ENCODE data around the gene MYBPC2. TPM values are rescaled to one million over a fixed set of nuclear protein-coding genes. Genes with fewer than 3 reads are reported as not detected.
A peak's percentile ranks its signal among the peaks of the same experiment; 100 is the strongest.

Gene MYBPC2
- total RNA-seq, 6 experiments from 2014 or later = 0.12 to 0.56 (median 0.30) TPM; not detected in 3

DNA sequence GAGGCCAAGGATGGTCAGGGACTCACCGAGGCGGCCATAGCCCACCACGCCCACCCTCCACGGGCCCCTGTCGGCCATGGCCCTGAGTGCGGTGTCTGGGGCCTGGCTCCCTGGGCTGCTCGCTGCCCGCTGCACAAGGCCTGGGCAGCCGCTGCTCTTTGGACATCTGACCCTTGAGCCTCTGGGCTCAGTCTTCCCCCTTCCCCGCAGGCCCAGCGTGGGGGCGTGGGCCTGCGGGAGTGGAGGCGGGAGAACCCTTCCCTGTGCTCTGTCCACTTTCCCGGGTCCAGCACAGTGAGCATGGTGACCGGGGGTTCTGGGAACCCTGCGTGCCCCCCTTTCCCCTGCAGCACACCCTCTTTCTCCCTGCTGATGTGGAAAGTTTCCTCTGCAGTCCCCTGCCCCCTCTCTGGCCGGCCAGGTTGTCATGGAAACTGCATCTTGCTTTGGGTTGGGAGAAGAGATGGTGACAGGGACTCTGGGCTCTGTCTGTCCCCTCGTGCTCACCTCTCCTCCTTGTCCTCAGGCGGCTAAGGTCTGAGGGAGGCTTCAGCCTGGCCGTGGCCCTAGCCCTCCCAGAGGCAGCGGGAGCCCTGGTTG, 81.2 kb downstream of the MYBPC2 start, which contains the start of gene ASPDH:
ASPDH (minus strand) TSS at position 168 of the 600 bp plus-strand sequence; CDS start at position 78, 90 bp downstream.
- intact Hi-C loops (cut with DNase I) = no loop called here
- peak; percentile 55 to 70 (median 62) for ATAC-seq
- TF ChIP-seq, protein P1, sequence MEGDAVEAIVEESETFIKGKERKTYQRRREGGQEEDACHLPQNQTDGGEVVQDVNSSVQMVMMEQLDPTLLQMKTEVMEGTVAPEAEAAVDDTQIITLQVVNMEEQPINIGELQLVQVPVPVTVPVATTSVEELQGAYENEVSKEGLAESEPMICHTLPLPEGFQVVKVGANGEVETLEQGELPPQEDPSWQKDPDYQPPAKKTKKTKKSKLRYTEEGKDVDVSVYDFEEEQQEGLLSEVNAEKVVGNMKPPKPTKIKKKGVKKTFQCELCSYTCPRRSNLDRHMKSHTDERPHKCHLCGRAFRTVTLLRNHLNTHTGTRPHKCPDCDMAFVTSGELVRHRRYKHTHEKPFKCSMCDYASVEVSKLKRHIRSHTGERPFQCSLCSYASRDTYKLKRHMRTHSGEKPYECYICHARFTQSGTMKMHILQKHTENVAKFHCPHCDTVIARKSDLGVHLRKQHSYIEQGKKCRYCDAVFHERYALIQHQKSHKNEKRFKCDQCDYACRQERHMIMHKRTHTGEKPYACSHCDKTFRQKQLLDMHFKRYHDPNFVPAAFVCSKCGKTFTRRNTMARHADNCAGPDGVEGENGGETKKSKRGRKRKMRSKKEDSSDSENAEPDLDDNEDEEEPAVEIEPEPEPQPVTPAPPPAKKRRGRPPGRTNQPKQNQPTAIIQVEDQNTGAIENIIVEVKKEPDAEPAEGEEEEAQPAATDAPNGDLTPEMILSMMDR (IDR thresholded peaks at IDR 0.05) = no peak
- peak; percentile 75 for TF ChIP-seq POLR2A (IDR thresholded peaks at IDR 0.05)
- 32% methylated on average over 9 of the region's 22 CpGs for WGBS (ENCODE audit: insufficient coverage, low coverage, low lambda C conversion rate, missing lambda C conversion rate)
- DNase-seq = peak in 2 of 3 donors; percentile 78 to 81
- Histone ChIP-seq H3K27ac (peak within 1 kb of the TSS; percentile 63 to 85 (median 72)), H3K9me3 (no peaks in the 10 kb centered on the region), H3K36me3 (no peaks in the 10 kb centered on the region), H3K4me1 (peaks cover 0 to 17% (median 4%) of the 10 kb centered on the region in 4 donors), H3K27me3 (no peaks in the 10 kb centered on the region), H3K4me3 (peak within 1 kb of the TSS; percentile 32 to 59 (median 57))

- H3K36me3 ChIP-seq = no peaks in the 10 kb centered on the region
- no peaks in the 10 kb centered on the region for H3K27me3 ChIP-seq
- DNase-seq (peak in 1 of 3 donors; percentile 50), ATAC-seq (no peak)
- H3K4me1 ChIP-seq = peaks cover 0 to 17% (median 4%) of the 10 kb centered on the region in 4 donors
- TF ChIP-seq, protein P1 (IDR thresholded peaks at IDR 0.05) = no peak
- TF ChIP-seq POLR2A (IDR thresholded peaks at IDR 0.05) = no peak
- H3K9me3 ChIP-seq = no peaks in the 10 kb centered on the region
- no peak overlapping the region for H3K27ac ChIP-seq
- H3K4me3 ChIP-seq = no peak overlapping the region
- 62% methylated on average over 19 of the region's 38 CpGs for WGBS (ENCODE audit: insufficient coverage, low coverage, low lambda C conversion rate, missing lambda C conversion rate)
- intact Hi-C loops (cut with DNase I) = no loop called here
Observed at GRCh38 chr19:50514346-50515167, 81.9 kb downstream of the MYBPC2 start.

DNA sequence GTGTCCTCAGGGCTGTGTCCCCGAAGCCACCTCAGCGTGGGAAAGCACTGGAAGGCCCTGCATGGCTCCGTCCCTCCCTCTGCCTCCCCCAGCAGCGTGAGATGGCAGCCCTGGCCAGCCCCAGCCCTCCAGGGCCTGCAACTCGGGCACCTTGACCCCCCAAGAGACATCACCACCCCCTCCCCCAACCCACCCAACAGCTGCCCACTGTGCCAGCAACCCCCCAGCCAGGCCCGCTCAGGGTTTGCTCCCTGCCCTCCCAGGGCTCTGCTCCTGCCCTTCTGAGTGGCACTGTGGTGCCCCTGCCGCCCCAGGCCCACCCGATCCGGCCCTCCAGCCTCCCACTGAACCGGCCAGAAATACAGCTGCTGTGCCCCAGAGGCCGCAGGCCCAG, 82.5 kb downstream of the MYBPC2 start:
- no CpG with 5 or more reads among the region's 11 CpGs for WGBS (ENCODE audit: insufficient coverage, low coverage, low lambda C conversion rate, missing lambda C conversion rate)
- DNase-seq (peak in 1 of 3 donors; percentile 49), ATAC-seq (no peak)
- Histone ChIP-seq H3K4me1 (peaks cover 0 to 17% (median 4%) of the 10 kb centered on the region in 4 donors), H3K4me3 (no peak overlapping the region), H3K27me3 (no peaks in the 10 kb centered on the region), H3K27ac (no peak overlapping the region), H3K9me3 (no peaks in the 10 kb centered on the region), H3K36me3 (no peaks in the 10 kb centered on the region)
- intact Hi-C loops (cut with DNase I) = no loop called here
- TF ChIP-seq, protein P1 (IDR thresholded peaks at IDR 0.05) = no peak
- TF ChIP-seq POLR2A (IDR thresholded peaks at IDR 0.05) = no peak

Other genes with a start within 250 kb of the MYBPC2 start
- gene MYH14, start 229.3 kb upstream of the MYBPC2 start, total RNA-seq = 10 to 100 TPM; 49.1 to 89.0 (median 65.8) TPM
- gene KCNC3, start 103.5 kb upstream of the MYBPC2 start, total RNA-seq = 1 to 10 TPM in 5 of 6 experiments, under 1 TPM in 1; 0.92 to 3.0 (median 2.3) TPM
- 1 to 10 TPM in 3 of 6 experiments, under 1 TPM in 3; 0.19 to 2.2 (median 1.0) TPM for gene NAPSA, start 67.3 kb upstream of the MYBPC2 start, total RNA-seq
- gene NR1H2, start 56.4 kb upstream of the MYBPC2 start, total RNA-seq = 10 to 100 TPM; 23.6 to 57.9 (median 33.8) TPM
- 10 to 100 TPM in 2 of 6 experiments, 1 to 10 TPM in 4; 6.2 to 13.1 (median 9.2) TPM for gene POLD1, start 48.5 kb upstream of the MYBPC2 start, total RNA-seq
- gene SPIB, start 14.0 kb upstream of the MYBPC2 start, total RNA-seq = under 1 TPM in 1 of 6 experiments, not detected in 5; 0.51 TPM
- gene EMC10, start 43.6 kb downstream of the MYBPC2 start, total RNA-seq = 10 to 100 TPM; 48.6 to 82.8 (median 74.2) TPM
- 1 to 10 TPM in 5 of 6 experiments, under 1 TPM in 1; 0.68 to 2.3 (median 1.5) TPM for gene GARIN5A, start 44.0 kb downstream of the MYBPC2 start, total RNA-seq
- 10 to 100 TPM; 15.0 to 27.5 (median 19.1) TPM for gene JOSD2, start 78.3 kb downstream of the MYBPC2 start, total RNA-seq
- 10 to 100 TPM; 22.1 to 67.8 (median 44.8) TPM for gene ASPDH, start 81.0 kb downstream of the MYBPC2 start, total RNA-seq
- gene LRRC4B, start 135.5 kb downstream of the MYBPC2 start, total RNA-seq = 1 to 10 TPM in 1 of 6 experiments, under 1 TPM in 5; 0.22 to 1.2 (median 0.52) TPM
- gene SYT3, start 207.0 kb downstream of the MYBPC2 start, total RNA-seq = not detected
- gene C19orf81, start 216.6 kb downstream of the MYBPC2 start, total RNA-seq = not detected

All from right lobe of liver (tissue), 6 donors.